HG03108 (cell line): Measurements from ENCODE around the gene ABHD10.

Source experiments
- ATAC-seq: cut with Tn5 transposase; IDR thresholded peaks from one replicate; pipeline ENCODE4 v1.9.1; 2021; ENCODE audit warnings: moderate library complexity; ENCODE audit not compliant: unreplicated experiment

Gene ABHD10

GRCh38 chr3:111999484-112000324 lies 20.9 kb downstream of the ABHD10 start:
- no peak for ATAC-seq

DNA sequence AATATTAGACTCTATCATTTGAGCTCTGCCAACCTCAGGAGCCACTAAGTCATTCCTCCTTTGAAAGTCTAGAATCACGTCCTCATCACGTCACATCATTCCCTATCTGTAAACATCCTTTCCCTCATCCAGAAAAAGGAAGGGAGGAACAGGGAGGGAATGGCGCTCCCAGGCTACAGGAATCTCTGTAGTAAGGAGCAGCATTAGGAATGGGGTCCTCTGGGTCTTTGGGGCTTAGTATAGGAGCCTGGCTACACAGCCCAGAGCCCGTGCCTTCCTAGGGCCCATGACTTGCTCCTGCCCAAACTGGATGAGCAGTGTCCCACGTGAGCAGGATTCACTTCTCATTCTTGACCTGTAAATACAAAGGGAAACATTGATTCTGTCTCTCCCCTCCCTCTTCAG lies 21.5 kb downstream of the ABHD10 start:
- no peak for ATAC-seq

GRCh38 chr3:112000966-112001365 lies 22.1 kb downstream of the ABHD10 start:
- no peak for ATAC-seq

GRCh38 chr3:112001526-112001925 lies 22.7 kb downstream of the ABHD10 start:
- no peak for ATAC-seq

DNA sequence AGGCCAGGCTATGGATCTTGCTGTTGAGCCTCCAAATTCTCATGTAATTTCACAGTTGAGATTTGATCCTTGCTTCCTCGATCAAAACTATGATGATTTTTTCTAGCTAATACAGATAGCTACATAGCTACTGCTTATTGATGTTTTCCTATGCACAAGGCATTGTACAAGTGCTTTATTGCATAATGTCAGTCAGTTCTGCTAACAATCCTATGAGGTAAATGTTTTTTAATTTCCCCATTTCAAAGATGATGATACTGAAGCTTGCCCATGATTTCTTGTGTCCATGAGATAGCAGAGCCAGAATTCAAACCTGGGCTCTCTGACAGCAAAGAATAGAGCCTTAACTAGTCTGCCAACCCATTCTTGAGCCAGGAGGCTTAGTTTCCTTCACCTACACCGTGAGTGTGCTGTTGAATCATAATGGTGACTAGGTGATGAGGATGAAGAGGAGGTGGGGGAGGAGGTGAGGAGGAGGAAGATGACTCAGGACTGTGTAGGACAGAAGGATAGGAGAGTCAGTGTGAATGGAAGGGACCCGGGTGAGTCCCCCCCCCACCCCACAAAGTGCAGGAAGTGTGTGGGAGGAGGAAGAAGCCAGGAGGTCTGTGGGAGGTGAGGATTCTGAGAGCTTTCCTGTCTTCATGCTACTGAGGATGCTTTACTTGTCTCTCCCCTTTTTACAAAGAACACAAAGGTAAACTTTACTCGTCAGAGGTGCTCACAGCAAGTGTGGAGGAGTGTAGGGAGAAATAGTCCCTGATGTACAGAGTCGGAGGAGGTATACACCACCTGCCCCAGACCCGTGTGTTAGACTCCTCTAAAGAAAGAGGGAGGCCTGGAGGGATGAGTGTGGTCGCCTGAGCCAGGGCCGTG lies 23.5 kb downstream of the ABHD10 start:
- ATAC-seq = no peak

GRCh38 chr3:112003321-112004080 lies 24.7 kb downstream of the ABHD10 start:
- no peak for ATAC-seq

DNA sequence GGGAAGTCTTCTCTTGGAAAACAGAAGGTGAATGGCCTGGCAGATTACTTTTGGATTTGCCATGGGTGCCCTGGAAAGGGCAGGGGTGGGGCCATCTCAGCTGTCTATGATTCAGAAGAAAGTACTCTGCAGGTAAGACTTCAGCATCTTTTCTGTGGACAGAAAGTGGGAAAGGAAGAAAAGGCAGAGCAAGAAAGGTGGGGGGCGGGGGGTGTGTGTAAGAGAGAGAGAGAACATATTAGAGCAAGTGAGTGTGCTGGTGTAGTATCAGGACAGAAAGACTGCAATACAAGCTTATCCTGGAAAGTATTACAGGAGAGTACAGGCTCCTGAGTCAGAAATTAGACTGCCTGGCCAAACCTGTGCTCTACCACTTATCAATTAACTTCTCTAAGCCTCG lies 25.4 kb downstream of the ABHD10 start:
- no peak for ATAC-seq

DNA sequence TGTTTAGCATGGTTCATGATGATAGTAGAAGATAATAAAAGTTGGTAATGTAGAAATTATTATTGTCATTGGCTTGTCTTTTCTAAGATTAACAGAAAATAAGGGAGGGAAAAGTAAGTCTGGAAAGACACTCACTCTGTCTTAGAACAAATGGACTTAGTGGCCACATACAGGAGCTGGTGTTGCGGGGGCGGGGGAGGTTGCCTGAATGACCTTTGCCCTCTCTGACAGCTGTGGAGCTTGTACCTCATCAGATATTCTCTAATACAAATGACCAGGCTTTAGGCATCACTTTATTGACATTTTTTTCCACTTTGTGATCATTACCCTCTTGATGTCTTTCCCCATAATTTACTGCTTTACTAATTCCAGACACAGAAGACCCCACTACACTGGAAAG lies 25.8 kb downstream of the ABHD10 start:
- no peak for ATAC-seq

DNA sequence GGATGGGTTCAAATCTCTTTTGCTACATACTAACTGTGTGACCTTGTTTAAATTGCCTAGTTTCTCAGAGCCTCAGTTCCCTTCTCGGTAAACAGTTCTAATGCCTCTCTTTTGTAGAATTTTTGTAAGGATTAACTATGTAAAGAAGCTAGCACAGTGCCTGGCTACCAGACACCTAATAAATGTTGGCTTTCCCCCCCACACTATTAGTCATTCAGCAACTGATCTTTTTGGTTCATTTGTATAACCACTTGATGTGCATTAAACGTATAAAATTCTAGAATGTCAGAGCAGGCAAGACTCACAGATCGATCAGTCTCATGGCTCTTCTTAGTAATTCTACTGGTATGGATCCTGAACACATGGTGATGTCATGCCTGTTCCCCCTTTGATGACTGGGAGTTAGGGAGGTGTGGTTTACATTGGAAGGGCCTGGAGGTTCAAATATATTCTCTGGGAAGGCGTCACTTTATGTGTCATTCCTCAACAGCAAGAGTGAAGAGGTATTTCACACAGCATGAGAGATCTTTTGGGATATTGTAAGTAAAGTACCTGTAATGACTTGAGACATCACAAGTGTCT lies 26.4 kb downstream of the ABHD10 start:
- no peak for ATAC-seq

GRCh38 chr3:112007633-112008032 lies 28.8 kb downstream of the ABHD10 start:
- ATAC-seq = no peak

GRCh38 chr3:112009670-112010069 lies 30.8 kb downstream of the ABHD10 start:
- ATAC-seq = no peak

DNA sequence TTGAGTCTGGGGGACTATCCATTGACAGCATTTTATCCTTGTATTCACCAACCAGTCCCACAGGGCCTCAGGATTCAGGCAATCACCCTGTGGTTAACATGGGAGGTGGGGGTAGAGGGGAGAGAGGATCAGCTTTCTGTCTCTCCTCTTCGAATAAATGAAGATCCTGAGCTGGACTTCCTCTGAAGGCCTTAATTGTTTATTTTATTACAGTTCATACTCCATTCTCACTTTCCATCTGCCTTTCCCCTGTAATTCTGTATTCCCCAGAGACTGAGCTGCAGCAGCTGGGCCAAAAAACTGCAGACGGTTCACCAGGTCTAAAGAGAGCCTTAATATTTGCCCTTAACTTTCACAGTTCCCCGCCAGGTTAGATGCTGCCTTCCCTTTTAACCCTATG lies 31.8 kb downstream of the ABHD10 start:
- no peak for ATAC-seq

GRCh38 chr3:112011376-112011940 lies 32.6 kb downstream of the ABHD10 start:
- ATAC-seq = no peak

DNA sequence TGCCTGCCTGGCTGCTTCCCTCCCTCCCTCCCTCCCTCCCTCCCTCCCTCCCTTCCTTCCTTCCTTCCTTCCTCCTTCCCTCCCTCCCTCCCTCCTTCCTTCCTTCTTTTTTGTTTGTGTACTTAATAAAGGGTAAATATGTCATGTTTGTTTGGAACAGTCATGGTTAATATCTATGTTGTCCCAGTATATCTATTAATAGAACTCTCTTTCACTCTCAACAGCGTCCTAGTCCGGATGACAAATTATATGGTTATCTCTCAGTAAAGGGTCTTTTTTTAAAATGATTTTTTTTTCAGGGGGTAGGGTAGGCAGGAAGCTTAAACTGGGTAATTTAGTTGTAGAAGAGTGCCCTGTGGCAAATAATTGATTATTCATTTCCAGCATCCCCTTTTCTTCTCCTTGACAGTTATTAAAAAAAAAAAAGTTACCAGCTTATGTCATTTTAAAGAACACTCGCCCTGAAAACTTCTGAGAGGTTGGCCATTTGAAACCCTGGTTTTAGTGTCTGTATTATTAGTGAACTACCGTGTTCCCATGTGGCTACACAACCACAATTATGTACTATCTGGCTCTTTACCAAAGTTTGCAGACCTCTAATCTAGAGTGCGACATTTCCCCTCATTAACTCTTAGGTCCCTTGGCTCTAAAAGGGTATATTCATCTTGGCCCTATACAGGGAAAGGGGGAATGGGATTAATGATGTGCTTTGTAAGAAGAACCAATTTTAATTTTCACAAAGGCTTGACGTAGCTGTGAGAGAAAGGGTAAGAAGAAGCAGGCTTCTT lies 33.6 kb downstream of the ABHD10 start:
- ATAC-seq = no peak

GRCh38 chr3:112013058-112013783 lies 34.4 kb downstream of the ABHD10 start:
- ATAC-seq = peak; percentile 73

GRCh38 chr3:112013784-112014143 lies 34.9 kb downstream of the ABHD10 start:
- no peak for ATAC-seq

GRCh38 chr3:112017091-112017490 lies 38.3 kb downstream of the ABHD10 start:
- ATAC-seq = no peak

DNA sequence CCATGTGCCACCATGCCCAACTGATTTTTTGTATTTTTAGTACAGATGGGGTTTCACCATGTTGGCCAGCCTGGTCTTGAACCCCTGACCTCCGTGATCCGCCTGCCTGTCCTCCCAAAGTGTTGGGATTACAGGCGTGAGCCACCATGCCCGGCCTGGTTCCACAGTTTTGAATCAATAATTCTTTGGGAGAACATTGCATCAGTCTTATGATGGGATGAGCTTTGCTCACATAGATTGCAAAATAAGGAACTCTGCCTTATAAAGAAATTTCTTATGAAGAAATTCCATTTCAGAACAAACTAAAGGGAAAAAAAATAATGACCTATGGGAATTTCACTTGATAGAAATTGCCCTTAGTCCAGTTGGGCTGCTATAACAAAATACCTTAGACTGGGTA lies 39.9 kb downstream of the ABHD10 start:
- ATAC-seq = no peak

GRCh38 chr3:112019716-112020115 lies 40.9 kb downstream of the ABHD10 start:
- ATAC-seq = no peak
